K562 (cell line): ENCODE measurements around the gene ADPRM. TPM values are rescaled to one million over a fixed set of nuclear protein-coding genes. Genes with fewer than 3 reads are reported as not detected.
A peak's percentile ranks its signal among the peaks of the same experiment; 100 is the strongest.

Source experiments
- ATAC-seq: fragments of 200-7000 bp; cut with Tn5 transposase; 3 replicates; pipeline ENCODE4 v1.9.1; 2020; ENCODE audit warnings: moderate library complexity
- BruUV-seq: library from RNA; stranded (reverse); fragments of 400-500 nt; replicated peaks from 2 replicates; lab custom pipeline; 2021; lab: Mats Ljungman, UMichigan
- CTCF ChIA-PET: fragments of 300-600 bp; formaldehyde crosslinking; extraction: SDS; loops from one replicate; lab custom pipeline; 2021; ENCODE audit warnings: low intra/inter-chr PET ratio; lab: Yijun Ruan, JAX
- POLR2A ChIA-PET: fragments of 300-600, 350-650 bp; sonication (Branson Sonifier 250); formaldehyde crosslinking; extraction: SDS; loops from one replicate; lab custom pipeline; 2021; ENCODE audit warnings: antibody characterized with exemption, inconsistent platforms; lab: Yijun Ruan, JAX
- DNase-seq, 4 experiments: peaks; one replicate each; pipeline versions ENCODE4 v3.0.0 to v3.0.0-alpha.2; 2011 to 2018; ENCODE audit warnings: low spot score in 3 of 4, mixed read lengths in 3 of 4; ENCODE audit errors: extremely low read depth in 1 of 4
- FAIRE-seq: peaks from 2 replicates; lab custom pipeline; 2011; peaks lifted over from hg19 to GRCh38; lab: Jason Lieb, UNC
- H2AFZ ChIP-seq: 2 replicates; pipeline ENCODE4 v1.6.0; 2011; ENCODE audit warnings: low read depth, low read length, control low read depth, inconsistent platforms
- H3K27ac ChIP-seq: fragments of 200-600 bp; 3 replicates; pipeline ENCODE4 v1.8.0; 2011; ENCODE audit warnings: low read depth, mild to moderate bottlenecking, control low read depth, inconsistent platforms, low read length, moderate library complexity, mixed read lengths; ENCODE audit errors: extremely low read depth
- H3K27me3 ChIP-seq, 2 experiments: fragments of 300-600 bp in 1 of 2; 2 replicates in 1 of 2; 3 replicates in 1 of 2; pipeline versions ENCODE4 v1.6.0 to v1.8.0; 2011; ENCODE audit warnings: inconsistent platforms in 2 of 2, low read length in 2 of 2, mild to moderate bottlenecking in 1 of 2, mixed read lengths in 1 of 2, moderate library complexity in 1 of 2; ENCODE audit not compliant: control insufficient read depth in 2 of 2, insufficient read depth in 2 of 2
- H3K36me3 ChIP-seq: fragments of 300-600 bp; 3 replicates; pipeline ENCODE4 v1.8.0; 2011; ENCODE audit warnings: mild to moderate bottlenecking, low read length, inconsistent platforms; ENCODE audit not compliant: control insufficient read depth, insufficient read depth
- H3K4me1 ChIP-seq, 2 experiments: fragments of 200-600 bp in 1 of 2; replicated peaks in 1 of 2; 2 replicates in 1 of 2; 3 replicates in 1 of 2; pipeline versions ENCODE4 v1.5.1 to v1.8.0; 2011; ENCODE audit warnings: inconsistent platforms in 2 of 2, low read length in 2 of 2, mild to moderate bottlenecking in 1 of 2, mixed read lengths in 1 of 2, moderate library complexity in 1 of 2; ENCODE audit not compliant: control insufficient read depth in 2 of 2, insufficient read depth in 2 of 2
- H3K4me2 ChIP-seq: 2 replicates; pipeline ENCODE4 v1.6.1; 2011; ENCODE audit warnings: low read length, control low read depth, inconsistent platforms, mixed read lengths; ENCODE audit not compliant: insufficient read depth
- H3K4me3 ChIP-seq: fragments of 200-600 bp; sonication (generic), shearing (Covaris generic); 2 replicates; pipeline ENCODE4 v1.5.1; 2016; ENCODE audit warnings: control low read depth, inconsistent platforms
- H3K79me2 ChIP-seq: fragments of 200-600 bp; 3 replicates; pipeline ENCODE4 v1.8.0; 2011; ENCODE audit warnings: low read length, inconsistent platforms; ENCODE audit not compliant: control insufficient read depth, insufficient read depth
- H3K9ac ChIP-seq, 2 experiments: 2 replicates each; pipeline versions ENCODE4 v1.6.0 to v1.6.1; 2011; ENCODE audit warnings: low read depth in 2 of 2, low read length in 2 of 2, control low read depth in 1 of 2, inconsistent platforms in 1 of 2, mild to moderate bottlenecking in 1 of 2, mixed read lengths in 1 of 2; ENCODE audit not compliant: insufficient read depth in 1 of 2
- H3K9me1 ChIP-seq: one replicate; pipeline ENCODE4 v1.6.0; 2011; ENCODE audit warnings: inconsistent platforms, mild to moderate bottlenecking, low read length, moderate library complexity; ENCODE audit not compliant: control insufficient read depth, insufficient read depth
- H3K9me3 ChIP-seq: replicated peaks from 2 replicates; pipeline ENCODE4 v1.5.1; 2011; ENCODE audit warnings: low read depth, low read length, inconsistent platforms; ENCODE audit not compliant: control insufficient read depth, insufficient read depth
- H4K20me1 ChIP-seq: replicated peaks from 2 replicates; pipeline ENCODE4 v1.6.1; 2011; ENCODE audit warnings: low read length, inconsistent platforms, mixed read lengths; ENCODE audit not compliant: control insufficient read depth, insufficient read depth
- ARID1B ChIP-seq: fragments of 450-650 bp; IDR thresholded peaks from 2 replicates; pipeline ENCODE4 v1.6.1; 2016; ENCODE audit warnings: antibody characterized with exemption, mild to moderate bottlenecking, inconsistent platforms
- ASH1L ChIP-seq: fragments of 450-650 bp; IDR thresholded peaks from 2 replicates; pipeline ENCODE4 v1.6.1; 2018; ENCODE audit warnings: borderline replicate concordance, mild to moderate bottlenecking, low read depth; ENCODE audit not compliant: partially characterized antibody
- CBFA2T3 ChIP-seq: fragments of 450-650 bp; IDR thresholded peaks from 2 replicates; pipeline ENCODE4 v1.6.1; 2017
- DIDO1 ChIP-seq: fragments of 450-650 bp; IDR thresholded peaks from 2 replicates; pipeline ENCODE4 v1.6.1; 2016; ENCODE audit warnings: low read depth, missing biosample characterization, missing genetic modification characterization
- GTF2A2 ChIP-seq: IDR thresholded peaks from 2 replicates; pipeline ENCODE4 v1.6.1; 2016; ENCODE audit warnings: mild to moderate bottlenecking, missing genetic modification characterization, missing compliant biosample characterization
- MAZ ChIP-seq, 2 experiments: fragments of 450-650 bp in 1 of 2; sonication (generic) in 1 of 2; formaldehyde crosslinking; IDR thresholded peaks in 1 of 2; conservative IDR thresholded peaks in 1 of 2; 2 replicates each; pipeline versions ENCODE4 v1.4.0 to v1.5.0; 2020; ENCODE audit warnings: mild to moderate bottlenecking in 1 of 2, missing genetic modification reagents in 1 of 2
- POLR2A ChIP-seq: fragments of 450-650 bp; conservative IDR thresholded peaks from 2 replicates; pipeline ENCODE4 v1.6.1; 2016
- PRMT5 ChIP-seq: sonication (generic); formaldehyde crosslinking; IDR thresholded peaks from 2 replicates; pipeline ENCODE4 v1.5.0; 2020; ENCODE audit warnings: missing genetic modification reagents
- RAD51 ChIP-seq: fragments of 450-650 bp; IDR thresholded peaks from 2 replicates; pipeline ENCODE4 v1.7.1; 2016; ENCODE audit warnings: low read depth, mild to moderate bottlenecking, borderline replicate concordance
- RBM17 ChIP-seq: fragments of 200-400 bp; formaldehyde crosslinking; IDR thresholded peaks from 2 replicates; pipeline ENCODE4 v1.6.1; 2017; ENCODE audit warnings: low read depth, mild to moderate bottlenecking, low read length, borderline replicate concordance
- SPI1 ChIP-seq: IDR thresholded peaks from 2 replicates; pipeline ENCODE4 v1.6.1; 2011; ENCODE audit warnings: low read depth, low read length, control low read depth, borderline replicate concordance
- U2AF1 ChIP-seq: fragments of 200-400 bp; formaldehyde crosslinking; optimal IDR thresholded peaks from 2 replicates; pipeline ENCODE3; 2017; ENCODE audit warnings: mild to moderate bottlenecking, low read depth, low read length, moderate library complexity
- ZNF316 ChIP-seq: fragments of 450-650 bp; IDR thresholded peaks from 2 replicates; pipeline ENCODE4 v1.6.1; 2016
- WGBS: fragments of 100-300 bp; shearing (Covaris generic); methylation state at CpG from one replicate; pipeline ENCODE4 v1.1.6; 2016; ENCODE audit warnings: low coverage, mixed read lengths; ENCODE audit not compliant: insufficient coverage; ENCODE audit errors: missing lambda C conversion rate; 5-methylcytosine and 5-hydroxymethylcytosine counted together
- in situ Hi-C: fragments of 300-500 bp; cut with MboI; formaldehyde crosslinking; loops from 4 replicates; pipeline ENCODE4 v1.15.0; 2018; ENCODE audit warnings: inconsistent platforms, mixed read lengths
- intact Hi-C: fragments of 100-400 bp; cut with micrococcal nuclease; formaldehyde crosslinking; loops from 2 replicates; pipeline ENCODE4 v1.14.2; 2022
- polyA plus RNA-seq, 8 experiments: library from polyadenylated mRNA; depleted of rRNA in 4 of 8; stranded (reverse) in 5 of 8; unstranded in 3 of 8; fragments of >200 nt; fragmentation: Nextera tagmentation in 2 of 8; fragmentation: Illumina TruSeq in 1 of 8; extraction: Ambion mirVana in 2 of 8; extraction: Trizol in 1 of 8; gene quantifications; 2 replicates each; pipeline versions ENCODE4 v1.2.1 to v1.2.3, GENCODE V29; 2011 to 2014; ENCODE audit warnings: inconsistent platforms in 1 of 8, missing spikeins in 1 of 8
- total RNA-seq, 7 experiments: library from RNA; depleted of rRNA in 6 of 7; stranded (reverse); fragments of >200 nt in 6 of 7; fragmentation: Illumina TruSeq in 2 of 7; extraction: Trizol in 2 of 7; gene quantifications; 2 replicates each; pipeline versions ENCODE4 v1.2.1 to v1.2.3, GENCODE V29; 2011 to 2021; ENCODE audit warnings: low replicate concordance in 1 of 7

The ADPRM gene
- total and polyA plus RNA-seq, 9 of the 15 experiments (the other 6 are each of a cell fraction or from before 2014, with no cell fraction given), result 4.7 to 17.6 (median 6.2) TPM

DNA sequence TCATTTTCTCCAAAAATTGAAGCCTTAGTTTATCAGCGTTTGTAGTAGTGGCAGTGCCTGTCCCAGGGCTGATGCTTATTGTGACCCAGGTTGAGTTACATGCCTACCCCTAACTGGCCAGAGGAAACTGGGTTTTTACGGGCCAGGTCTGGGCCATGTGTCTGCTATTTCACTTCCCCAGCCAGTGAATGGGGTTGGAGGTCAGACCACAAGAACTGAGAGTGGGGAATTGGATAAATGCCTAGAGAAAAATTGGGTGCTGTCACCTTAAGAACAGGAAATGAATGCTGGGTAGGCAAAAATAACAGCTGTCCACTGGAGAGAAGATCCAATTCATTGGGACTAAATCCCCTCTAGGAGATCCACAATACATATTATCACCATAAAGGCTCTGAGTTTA, 5.2 kb downstream of the ADPRM start:
- ChIA-PET CTCF (no interaction called here), POLR2A (no interaction called here)
- H4K20me1 ChIP-seq, result no peaks in the 10 kb centered on the region
- FAIRE-seq (no peak), ATAC-seq (peak; percentile 26), DNase-seq (peak in 2 of 4 experiments; percentile 11 to 33)
- BruUV-seq, result no TSS peak
- H3K27ac ChIP-seq, result no peak overlapping the region
- no peak overlapping the region for H3K4me2 ChIP-seq
- in situ Hi-C loops (no loop called here), intact Hi-C loops (no loop called here)
- no peak overlapping the region for H3K4me3 ChIP-seq
- H3K9me3 ChIP-seq, result no peaks in the 10 kb centered on the region
- no peak overlapping the region for H2AFZ ChIP-seq
- no peaks in the 10 kb centered on the region for H3K9me1 ChIP-seq
- H3K9ac ChIP-seq, result no peak overlapping the region
- 30% methylated on average over 2 of the region's 2 CpGs for WGBS
- peaks cover 21% of the 10 kb centered on the region for H3K79me2 ChIP-seq
- H3K36me3 ChIP-seq, result peaks cover 24% of the 10 kb centered on the region; the same call in 2 of the 3 replicates
- no peaks in the 10 kb centered on the region; a peak in 1 of 5 replicates for H3K4me1 ChIP-seq
- H3K27me3 ChIP-seq, result no peaks in the 10 kb centered on the region
- TF ChIP-seq DIDO1 (tag) (no peak), ZNF316 (peak; percentile 12; the same call in 1 of the 2 replicates), SPI1 (peak; percentile 33; the same call in 1 of the 2 replicates), CBFA2T3 (no peak), GTF2A2 (tag) (no peak), RBM17 (no peak)
- TF ChIP-seq, all 486 proteins: peak for 2

GRCh38 chr17:10705727-10706126, 8.3 kb downstream of the ADPRM start:
- TF ChIP-seq POLR2A, result no peak
- no peak for TF ChIP-seq ASH1L
- TF ChIP-seq RAD51, result no peak
- no peak for TF ChIP-seq PRMT5
- no peak for TF ChIP-seq ARID1B
- TF ChIP-seq MAZ (CRISPR knock-in tag; conservative IDR thresholded peaks at IDR 0.05 in 1 of 2, IDR thresholded peaks at IDR 0.05 in 1 of 2), result no peak
- no peak for TF ChIP-seq U2AF1
- TF ChIP-seq, all 486 proteins: peak for 0
- FAIRE-seq, result no peak
- intact Hi-C loops, result no loop called here

More at GRCh38 chr17:10705727-10706126, 8.3 kb downstream of the ADPRM start:
- DNase-seq (no peak), ATAC-seq (no peak)
- ChIA-PET POLR2A (no interaction called here), CTCF (no interaction called here)
- 95% methylated on average over 5 of the region's 5 CpGs for WGBS
- Histone ChIP-seq H3K27ac (no peak overlapping the region), H3K27me3 (no peaks in the 10 kb centered on the region), H3K9me1 (no peaks in the 10 kb centered on the region), H3K9me3 (no peaks in the 10 kb centered on the region), H3K79me2 (peaks cover 4% of the 10 kb centered on the region; the same call in 2 of the 3 replicates), H2AFZ (no peak overlapping the region), H3K36me3 (peaks cover 37% of the 10 kb centered on the region; the same call in 2 of the 3 replicates), H3K4me3 (no peak overlapping the region), H4K20me1 (no peaks in the 10 kb centered on the region), H3K4me2 (no peak overlapping the region), H3K9ac (no peak overlapping the region), H3K4me1 (no peaks in the 10 kb centered on the region; a peak in 1 of 5 replicates)
- no TSS peak for BruUV-seq
- in situ Hi-C loops, result no loop called here
